OCI-LY3 (cell line): Measurements from ENCODE around the gene FGL2.

ENCODE experiments used
- H2AFZ ChIP-seq: fragments of 200-600, 300-600 bp; shearing (Covaris generic); 2 replicates; pipeline ENCODE4 v1.6.0; 2014; ENCODE audit warnings: antibody characterized with exemption, low read depth, low read length
- H3K27ac ChIP-seq: fragments of 200-600, 300-600 bp; sonication (generic); 2 replicates; pipeline ENCODE4 v1.5.1; 2014; ENCODE audit warnings: mild to moderate bottlenecking, low read length, moderate library complexity, mixed read lengths
- H3K27me3 ChIP-seq: fragments of 200-600, 300-600 bp; sonication (generic); 2 replicates; pipeline ENCODE4 v1.6.1; 2014; ENCODE audit warnings: low read depth, low read length, mixed read lengths
- H3K36me3 ChIP-seq: fragments of 200-600, 300-600 bp; sonication (generic); replicated peaks from 2 replicates; pipeline ENCODE3; 2014; ENCODE audit warnings: low read depth, low read length, mixed read lengths
- H3K4me1 ChIP-seq: fragments of 300-600, 200-600 bp; sonication (generic); 2 replicates; pipeline ENCODE4 v1.6.1; 2014; ENCODE audit warnings: low read length, mixed read lengths
- H3K4me2 ChIP-seq: fragments of 200-600, 300-600 bp; sonication (generic); 2 replicates; pipeline ENCODE4 v1.6.1; 2014; ENCODE audit warnings: low read length, mixed read lengths
- H3K4me3 ChIP-seq: fragments of 300-600, 200-600 bp; sonication (generic); 2 replicates; pipeline ENCODE4 v1.5.1; 2014; ENCODE audit warnings: antibody characterized with exemption, mild to moderate bottlenecking, low read length, moderate library complexity
- H3K79me2 ChIP-seq: fragments of 300-600, 200-600 bp; shearing (Covaris generic); 2 replicates; pipeline ENCODE4 v1.6.1; 2014; ENCODE audit warnings: mild to moderate bottlenecking, low read length, mixed read lengths
- H3K9ac ChIP-seq: fragments of 300-600, 200-600 bp; shearing (Covaris generic); 2 replicates; pipeline ENCODE4 v1.6.0; 2014; ENCODE audit warnings: mild to moderate bottlenecking, low read length, moderate library complexity
- H3K9me3 ChIP-seq: fragments of 200-600, 300-600 bp; shearing (Covaris generic); 2 replicates; pipeline ENCODE4 v1.6.1; 2014; ENCODE audit warnings: low read length, mixed read lengths; ENCODE audit not compliant: insufficient read depth
- H4K20me1 ChIP-seq: fragments of 200-600, 300-600 bp; sonication (generic); 2 replicates; pipeline ENCODE4 v1.6.1; 2016; ENCODE audit warnings: low read length, mixed read lengths; ENCODE audit not compliant: insufficient read depth
- EZH2phosphoT487 ChIP-seq: fragments of 200-600 bp; shearing (Covaris generic); IDR thresholded peaks from 2 replicates; pipeline ENCODE4 v1.6.1; 2018; ENCODE audit warnings: antibody characterized with exemption, mixed run types, low read depth
- TF ChIP-seq, protein P1 (sequence below): fragments of 200-600, 300-600 bp; sonication (generic); IDR thresholded peaks from 2 replicates; pipeline ENCODE4 v1.5.1; 2014; ENCODE audit warnings: antibody characterized with exemption, low read length, low read depth

Gene FGL2

DNA sequence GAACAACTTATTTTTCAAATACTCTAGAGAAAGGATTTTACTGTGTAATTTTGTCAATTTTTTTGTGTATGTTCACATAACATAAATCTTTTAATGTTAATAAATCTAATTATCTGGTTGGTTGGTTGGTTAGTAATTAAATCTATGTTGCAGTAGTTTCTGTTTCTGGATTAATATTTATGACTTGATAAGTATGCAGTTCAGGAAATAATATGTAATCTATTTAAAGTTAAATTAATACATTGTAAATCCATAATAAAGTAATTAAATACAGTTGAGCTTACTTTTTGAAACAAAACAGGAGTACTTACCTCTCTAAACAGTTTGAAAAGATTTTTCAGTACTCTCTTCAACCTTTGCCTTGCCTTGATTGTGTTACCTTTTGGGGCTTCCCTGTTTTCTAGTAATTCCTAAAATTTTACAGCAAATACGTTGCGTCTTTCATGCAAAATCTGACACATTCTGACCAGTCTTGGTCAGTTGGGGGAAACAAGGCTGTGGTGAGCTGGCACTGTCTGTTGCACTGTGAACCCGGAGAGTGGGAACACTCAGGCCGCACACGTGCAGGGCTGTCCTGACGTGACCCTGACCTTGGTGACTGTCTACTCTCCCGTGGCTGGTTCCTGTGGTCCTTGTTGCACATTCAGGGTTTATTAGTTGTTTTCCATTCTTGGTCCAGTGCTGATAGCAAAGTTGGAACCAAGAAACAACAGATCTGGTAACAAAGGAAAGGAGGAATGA is 45.6 kb upstream of the FGL2 start:
- peak overlapping the region; percentile 2; the same call in 1 of the 2 replicates for H3K4me3 ChIP-seq
- TF ChIP-seq EZH2phosphoT487: no peak
- TF ChIP-seq, protein P1, sequence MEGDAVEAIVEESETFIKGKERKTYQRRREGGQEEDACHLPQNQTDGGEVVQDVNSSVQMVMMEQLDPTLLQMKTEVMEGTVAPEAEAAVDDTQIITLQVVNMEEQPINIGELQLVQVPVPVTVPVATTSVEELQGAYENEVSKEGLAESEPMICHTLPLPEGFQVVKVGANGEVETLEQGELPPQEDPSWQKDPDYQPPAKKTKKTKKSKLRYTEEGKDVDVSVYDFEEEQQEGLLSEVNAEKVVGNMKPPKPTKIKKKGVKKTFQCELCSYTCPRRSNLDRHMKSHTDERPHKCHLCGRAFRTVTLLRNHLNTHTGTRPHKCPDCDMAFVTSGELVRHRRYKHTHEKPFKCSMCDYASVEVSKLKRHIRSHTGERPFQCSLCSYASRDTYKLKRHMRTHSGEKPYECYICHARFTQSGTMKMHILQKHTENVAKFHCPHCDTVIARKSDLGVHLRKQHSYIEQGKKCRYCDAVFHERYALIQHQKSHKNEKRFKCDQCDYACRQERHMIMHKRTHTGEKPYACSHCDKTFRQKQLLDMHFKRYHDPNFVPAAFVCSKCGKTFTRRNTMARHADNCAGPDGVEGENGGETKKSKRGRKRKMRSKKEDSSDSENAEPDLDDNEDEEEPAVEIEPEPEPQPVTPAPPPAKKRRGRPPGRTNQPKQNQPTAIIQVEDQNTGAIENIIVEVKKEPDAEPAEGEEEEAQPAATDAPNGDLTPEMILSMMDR: no peak
- H3K4me2 ChIP-seq: peak overlapping the region; percentile 76
- H3K36me3 ChIP-seq: no peaks in the 10 kb centered on the region
- no peaks in the 10 kb centered on the region for H3K79me2 ChIP-seq
- no peaks in the 10 kb centered on the region for H3K9me3 ChIP-seq
- peak overlapping the region; percentile 61 for H3K9ac ChIP-seq
- H3K27me3 ChIP-seq: no peaks in the 10 kb centered on the region
- no peaks in the 10 kb centered on the region for H4K20me1 ChIP-seq
- H3K27ac ChIP-seq: peak overlapping the region; percentile 62
- 0 out of 2 replicates have a peak overlapping the region, but pooled peaks have one; percentile 50 for H2AFZ ChIP-seq
- peaks cover 51% of the 10 kb centered on the region for H3K4me1 ChIP-seq

DNA sequence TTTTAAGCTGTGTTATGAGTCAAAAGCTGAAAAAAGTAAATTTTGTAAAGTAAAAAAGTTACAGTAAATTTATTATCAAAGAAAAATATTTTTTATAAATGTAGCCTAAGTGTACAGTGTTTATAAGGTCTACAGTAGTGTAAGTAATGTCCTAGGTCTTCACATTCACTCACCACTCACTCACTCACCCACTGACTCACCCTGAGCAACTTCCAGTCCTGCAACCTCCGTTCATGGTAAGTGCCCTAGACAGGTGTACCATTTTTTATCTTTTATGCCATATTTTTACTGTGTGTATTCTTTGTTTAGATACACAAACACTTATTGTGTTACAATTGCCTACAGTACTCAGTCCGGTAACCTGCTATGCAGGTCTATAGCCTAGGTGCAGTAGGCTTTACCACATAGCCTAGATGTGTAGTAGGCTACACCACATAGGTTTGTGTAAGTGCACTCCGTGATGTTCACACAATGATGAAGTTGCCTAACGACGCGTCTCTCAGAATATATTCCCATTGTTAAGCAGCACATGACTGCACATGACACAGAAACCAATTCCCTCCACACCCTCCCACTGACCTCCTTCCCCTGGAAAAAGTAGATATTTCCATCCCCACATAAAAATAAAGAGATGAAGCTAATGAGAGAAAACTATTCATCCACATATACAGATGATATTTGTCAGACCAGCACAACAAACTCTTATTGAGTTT is 44.8 kb upstream of the FGL2 start:
- no peaks in the 10 kb centered on the region for H4K20me1 ChIP-seq
- no peaks in the 10 kb centered on the region for H3K36me3 ChIP-seq
- H3K4me3 ChIP-seq: no peak overlapping the region
- TF ChIP-seq, protein P1: no peak
- H3K27me3 ChIP-seq: no peaks in the 10 kb centered on the region
- peaks cover 59% of the 10 kb centered on the region for H3K4me1 ChIP-seq
- H3K27ac ChIP-seq: peak overlapping the region; percentile 62
- no peaks in the 10 kb centered on the region for H3K79me2 ChIP-seq
- no peak overlapping the region for H2AFZ ChIP-seq
- peak overlapping the region; percentile 35; the same call in 1 of the 2 replicates for H3K9ac ChIP-seq
- H3K9me3 ChIP-seq: no peaks in the 10 kb centered on the region
- peak overlapping the region; percentile 76 for H3K4me2 ChIP-seq

DNA sequence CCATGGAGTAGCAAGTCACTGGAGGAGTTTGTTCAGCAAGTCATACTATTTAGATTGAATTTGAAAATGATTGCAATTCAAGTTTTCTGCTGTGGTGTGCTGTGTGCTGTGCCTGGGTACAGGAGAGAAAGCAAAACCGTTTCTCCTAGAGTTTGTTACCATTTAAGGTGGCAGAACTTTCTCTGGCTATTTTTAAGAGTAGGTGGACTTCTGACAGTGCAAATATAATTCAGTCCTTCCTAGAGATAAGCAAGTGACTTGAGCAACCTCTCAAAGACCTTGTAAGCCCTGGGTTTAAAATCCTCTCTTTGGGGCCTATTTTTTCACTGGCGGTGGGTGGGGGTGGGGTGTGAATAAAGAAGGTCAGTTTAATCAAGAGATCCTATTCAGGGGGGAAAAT is 42.9 kb upstream of the FGL2 start:
- Histone ChIP-seq H3K4me1 (peaks cover 69% of the 10 kb centered on the region), H3K79me2 (no peaks in the 10 kb centered on the region), H3K27me3 (no peaks in the 10 kb centered on the region), H3K36me3 (no peaks in the 10 kb centered on the region), H3K9ac (peak overlapping the region; percentile 50), H3K27ac (peak overlapping the region; percentile 60), H3K4me2 (peak overlapping the region; percentile 51), H2AFZ (peak overlapping the region; percentile 35), H4K20me1 (no peaks in the 10 kb centered on the region), H3K4me3 (peak overlapping the region; percentile 22), H3K9me3 (no peaks in the 10 kb centered on the region)
- TF ChIP-seq EZH2phosphoT487: no peak
- TF ChIP-seq, protein P1: no peak

DNA sequence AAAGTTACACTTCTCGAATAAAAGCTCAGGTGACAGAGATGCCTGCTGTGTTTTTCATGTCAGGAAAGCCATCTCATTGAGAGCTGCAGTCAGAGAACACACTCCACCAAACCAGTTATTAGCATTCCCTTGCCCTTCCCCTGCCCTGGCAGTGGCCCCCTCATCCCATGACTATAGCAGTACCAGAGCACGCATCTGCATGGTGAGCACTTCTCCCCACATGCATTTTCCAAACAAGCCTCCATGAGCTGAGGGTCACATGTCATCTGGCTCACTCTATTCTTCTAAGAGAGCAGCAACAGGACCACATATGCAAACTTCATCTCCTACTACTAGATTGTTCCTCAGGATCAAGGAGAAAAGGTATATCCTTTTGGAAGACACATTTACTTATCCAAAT is 42.4 kb upstream of the FGL2 start:
- Histone ChIP-seq H3K9me3 (no peaks in the 10 kb centered on the region), H3K9ac (peak overlapping the region; percentile 50), H3K4me1 (peaks cover 68% of the 10 kb centered on the region), H2AFZ (peak overlapping the region; percentile 35), H3K36me3 (no peaks in the 10 kb centered on the region), H3K4me3 (no peak overlapping the region), H3K27ac (peak overlapping the region; percentile 60), H3K79me2 (no peaks in the 10 kb centered on the region), H3K4me2 (peak overlapping the region; percentile 51), H3K27me3 (no peaks in the 10 kb centered on the region), H4K20me1 (no peaks in the 10 kb centered on the region)
- no peak for TF ChIP-seq EZH2phosphoT487
- TF ChIP-seq, protein P1: no peak
